Right lobe of liver (tissue), 4 donors: ENCODE data around the gene NANS.

Experiments
- POLR2A ChIP-seq: fragments of 450-650 bp; IDR thresholded peaks from one replicate; pipeline ENCODE4 v1.6.1; 2017; ENCODE audit warnings: antibody characterized with exemption, mild to moderate bottlenecking
- TF ChIP-seq, protein P1 (sequence below), 4 donors: fragments of 200-600 bp in 3 of 4; fragments of 450-650 bp in 1 of 4; IDR thresholded peaks; one replicate each; pipeline versions ENCODE4 v1.5.1 to v1.8.0; 2016 to 2022; ENCODE audit warnings: antibody characterized with exemption in 4 of 4, mild to moderate bottlenecking in 2 of 4
- donor health status: DM: no; HTN: no; CAD: no.
- donor health status: DM: no; HTN: no; CAD: no.
- donor health status: DM: no; HTN: yes; CAD: no.

DNA sequence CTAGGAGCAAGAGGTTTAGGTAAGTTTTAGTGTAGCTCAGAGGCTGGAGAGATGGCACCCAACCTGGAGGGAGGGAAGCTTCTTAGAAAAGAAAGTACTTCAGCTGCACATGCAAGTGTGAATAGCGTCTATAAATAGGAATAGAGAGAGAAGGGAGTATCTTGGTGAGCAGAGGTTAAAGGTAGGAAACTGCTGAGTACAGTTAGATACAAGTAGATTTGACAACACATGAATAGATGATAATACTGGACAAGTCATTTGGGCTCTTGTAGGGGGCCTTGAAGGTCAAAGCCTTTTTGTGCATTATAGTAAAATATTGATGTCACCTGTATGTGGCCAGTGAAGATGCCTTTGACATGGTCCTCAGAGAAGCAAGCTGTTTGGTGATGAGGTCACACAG is 39.2 kb upstream of the NANS start:
- TF ChIP-seq POLR2A: no peak
- TF ChIP-seq, protein P1, sequence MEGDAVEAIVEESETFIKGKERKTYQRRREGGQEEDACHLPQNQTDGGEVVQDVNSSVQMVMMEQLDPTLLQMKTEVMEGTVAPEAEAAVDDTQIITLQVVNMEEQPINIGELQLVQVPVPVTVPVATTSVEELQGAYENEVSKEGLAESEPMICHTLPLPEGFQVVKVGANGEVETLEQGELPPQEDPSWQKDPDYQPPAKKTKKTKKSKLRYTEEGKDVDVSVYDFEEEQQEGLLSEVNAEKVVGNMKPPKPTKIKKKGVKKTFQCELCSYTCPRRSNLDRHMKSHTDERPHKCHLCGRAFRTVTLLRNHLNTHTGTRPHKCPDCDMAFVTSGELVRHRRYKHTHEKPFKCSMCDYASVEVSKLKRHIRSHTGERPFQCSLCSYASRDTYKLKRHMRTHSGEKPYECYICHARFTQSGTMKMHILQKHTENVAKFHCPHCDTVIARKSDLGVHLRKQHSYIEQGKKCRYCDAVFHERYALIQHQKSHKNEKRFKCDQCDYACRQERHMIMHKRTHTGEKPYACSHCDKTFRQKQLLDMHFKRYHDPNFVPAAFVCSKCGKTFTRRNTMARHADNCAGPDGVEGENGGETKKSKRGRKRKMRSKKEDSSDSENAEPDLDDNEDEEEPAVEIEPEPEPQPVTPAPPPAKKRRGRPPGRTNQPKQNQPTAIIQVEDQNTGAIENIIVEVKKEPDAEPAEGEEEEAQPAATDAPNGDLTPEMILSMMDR (IDR thresholded peaks at IDR 0.05): no peak
